Activated gamma-delta T cell (primary cell): ENCODE measurements around the gene NAPSA.

Experiments
- DNase-seq: peaks from one replicate; lab custom pipeline; 2025; lab: John Stamatoyannopoulos, UW

NAPSA gene

GRCh38 chr19:50384685-50385535 lies 19.5 kb upstream of the NAPSA start:
- no peak for DNase-seq

GRCh38 chr19:50383852-50384684 lies 18.6 kb upstream of the NAPSA start, which contains the start of gene POLD1:
POLD1 (plus strand) TSS chr19:50384347; CDS start chr19:50398852, 14,505 bp downstream.
- DNase-seq, result peak; percentile 96

- no peak for DNase-seq
Measured at GRCh38 chr19:50383001-50383851, 17.8 kb upstream of the NAPSA start.

GRCh38 chr19:50381881-50382729 lies 16.7 kb upstream of the NAPSA start:
- no peak for DNase-seq

GRCh38 chr19:50380751-50381151 lies 15.3 kb upstream of the NAPSA start:
- no peak for DNase-seq

- DNase-seq, result no peak
Measured at GRCh38 chr19:50380137-50380536, 14.7 kb upstream of the NAPSA start.

- DNase-seq, result no peak
Measured at GRCh38 chr19:50379602-50380001, 14.2 kb upstream of the NAPSA start.

GRCh38 chr19:50378863-50379236 lies 13.4 kb upstream of the NAPSA start:
- DNase-seq, result no peak

GRCh38 chr19:50378169-50378862 lies 12.9 kb upstream of the NAPSA start:
- no peak for DNase-seq

GRCh38 chr19:50377517-50377916 lies 12.1 kb upstream of the NAPSA start:
- DNase-seq, result no peak

GRCh38 chr19:50377051-50377461 lies 11.6 kb upstream of the NAPSA start:
- DNase-seq, result no peak

GRCh38 chr19:50376166-50377050 lies 11.0 kb upstream of the NAPSA start, which contains the start of gene NR1H2:
NR1H2 (plus strand) TSS chr19:50376457; CDS start chr19:50377606, 1,149 bp downstream.
- DNase-seq, result peak; percentile 79

GRCh38 chr19:50371914-50372475 lies 6.6 kb upstream of the NAPSA start:
- no peak for DNase-seq

GRCh38 chr19:50368649-50369570 lies 3.5 kb upstream of the NAPSA start:
- DNase-seq, result no peak

- no peak for DNase-seq
Measured at GRCh38 chr19:50362656-50363424, 2.6 kb downstream of the NAPSA start.

GRCh38 chr19:50362030-50362412 lies 3.4 kb downstream of the NAPSA start:
- no peak for DNase-seq
